Limb (tissue), 2 donors: ENCODE measurements around the gene RFX2.

ENCODE experiments used
- DNase-seq, 2 donors: peaks; one replicate each; pipeline ENCODE4 v3.0.0-alpha.2; 2016; ENCODE audit errors: extremely low spot score in 2 of 2

RFX2 gene

GRCh38 chr19:6061376-6062130, 48.7 kb downstream of the RFX2 start:
- DNase-seq = peak in 1 of 2 donors; percentile 14

DNA sequence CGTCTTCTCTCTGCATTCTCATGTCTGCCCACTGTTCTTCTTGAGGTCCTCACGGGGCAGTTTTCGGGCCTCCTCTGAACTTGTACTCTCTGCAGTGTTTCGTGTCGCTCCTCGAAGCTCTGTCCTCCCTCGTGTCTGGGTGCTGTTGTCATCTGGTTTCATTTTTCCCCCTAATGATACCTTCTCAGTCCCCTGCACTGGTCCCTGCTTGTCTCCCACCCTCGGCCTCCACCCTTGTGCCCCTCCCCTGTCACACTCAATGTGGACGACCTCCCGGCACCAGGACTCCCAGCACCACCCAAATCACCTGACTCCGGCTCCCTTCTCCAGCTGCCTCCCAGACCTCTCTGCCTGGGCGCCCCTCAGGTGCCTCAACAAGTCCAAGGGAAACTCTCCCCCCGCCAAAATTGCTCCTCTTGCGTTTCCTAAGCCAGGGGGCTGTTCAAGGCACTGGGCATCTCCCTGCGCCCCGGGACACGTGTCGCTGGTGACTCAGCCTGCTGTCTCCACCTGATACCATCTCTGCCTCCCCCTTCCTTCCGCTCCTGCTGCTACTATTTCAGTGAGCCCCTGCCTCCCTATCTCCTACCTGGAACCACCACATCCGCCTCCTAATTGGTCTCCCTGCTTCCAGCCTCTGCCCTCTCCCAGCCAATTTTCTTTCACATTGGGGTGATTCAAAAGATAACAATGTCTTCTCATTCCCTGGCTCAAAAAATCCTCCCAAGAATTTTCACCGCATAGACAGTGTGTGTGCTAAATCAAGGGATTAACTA, 49.5 kb downstream of the RFX2 start:
- peak in 1 of 2 donors; percentile 17 for DNase-seq

DNA sequence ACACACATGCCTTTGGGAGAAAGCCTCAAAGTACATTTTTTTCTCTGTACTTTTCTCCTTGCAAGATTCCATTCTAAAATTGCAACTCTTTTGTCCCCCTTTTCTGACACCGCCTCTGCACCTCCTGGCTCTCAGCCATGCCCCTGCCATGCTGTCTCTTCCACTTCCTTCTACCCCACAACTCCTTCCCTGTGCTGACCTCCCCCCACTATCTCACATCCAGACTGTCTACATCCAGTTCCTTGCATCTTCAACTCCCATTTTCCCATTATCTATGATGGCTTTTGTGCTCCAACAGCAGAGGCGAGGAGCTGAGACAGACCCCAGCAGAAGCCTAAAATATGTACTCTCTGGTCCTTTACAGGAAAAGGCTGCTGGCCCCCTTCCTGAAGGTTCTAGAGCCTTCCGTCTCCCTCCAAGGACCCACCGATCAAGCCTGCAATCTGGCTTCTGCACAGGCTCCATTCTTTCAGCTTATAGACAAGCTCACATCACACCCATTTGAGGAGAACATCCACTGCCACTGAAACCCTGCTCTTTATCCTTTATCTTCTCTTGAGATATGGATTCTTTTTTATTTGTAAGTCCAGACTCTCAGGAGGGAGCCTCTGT, 50.2 kb downstream of the RFX2 start:
- DNase-seq = peak in 1 of 2 donors; percentile 4

- DNase-seq = no peak
These were observed 50.8 kb downstream of the RFX2 start for GRCh38 chr19:6059396-6059947.

GRCh38 chr19:6058518-6059201, 51.6 kb downstream of the RFX2 start:
- peak in 1 of 2 donors; percentile 10 for DNase-seq

DNA sequence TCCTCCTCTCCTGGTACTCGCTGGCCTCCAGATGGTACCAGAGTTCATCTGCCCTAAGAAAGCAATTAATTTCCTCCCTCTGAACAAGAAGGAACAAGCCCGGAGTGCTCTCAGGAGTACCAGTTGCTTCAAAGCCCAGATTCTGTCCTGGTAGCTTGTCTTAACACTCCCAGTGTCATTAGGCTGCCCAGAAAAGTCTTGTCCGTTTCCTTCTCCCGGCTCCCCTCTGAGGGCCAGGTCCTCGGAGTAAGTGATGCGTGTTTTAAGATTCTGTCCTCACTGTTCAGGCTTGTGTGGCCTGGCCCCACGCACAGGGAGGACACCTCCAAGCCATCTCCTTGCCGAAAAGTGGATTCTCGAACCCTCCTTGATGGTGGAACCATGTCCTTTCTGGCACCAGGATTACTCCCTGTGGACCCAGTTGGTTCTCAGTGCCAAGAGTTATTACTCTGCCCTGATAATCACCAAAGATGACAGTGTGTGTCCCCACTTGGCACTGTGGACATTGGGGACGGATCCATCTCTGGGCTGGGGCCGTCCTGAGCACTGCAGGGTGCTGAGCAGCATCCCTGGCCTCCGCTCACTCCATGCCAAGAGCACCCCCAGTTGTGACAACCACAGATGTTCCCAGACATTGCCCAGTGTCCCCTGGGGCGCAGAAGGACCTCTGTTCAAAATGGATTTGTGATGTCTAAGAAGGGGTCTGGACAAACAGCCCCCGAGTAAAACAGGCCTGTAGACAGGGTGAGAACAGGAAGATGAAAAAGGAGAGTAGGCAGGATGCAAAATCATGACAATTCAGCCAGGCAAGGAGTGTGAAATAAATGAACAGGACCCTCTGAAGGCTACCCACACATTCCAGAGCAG, 52.4 kb downstream of the RFX2 start:
- DNase-seq = peak in 1 of 2 donors; percentile 26

GRCh38 chr19:6056801-6057650, 53.3 kb downstream of the RFX2 start:
- DNase-seq = peak; percentile 60 to 73

- no peak for DNase-seq
These were observed 54.0 kb downstream of the RFX2 start for GRCh38 chr19:6056282-6056741.

DNA sequence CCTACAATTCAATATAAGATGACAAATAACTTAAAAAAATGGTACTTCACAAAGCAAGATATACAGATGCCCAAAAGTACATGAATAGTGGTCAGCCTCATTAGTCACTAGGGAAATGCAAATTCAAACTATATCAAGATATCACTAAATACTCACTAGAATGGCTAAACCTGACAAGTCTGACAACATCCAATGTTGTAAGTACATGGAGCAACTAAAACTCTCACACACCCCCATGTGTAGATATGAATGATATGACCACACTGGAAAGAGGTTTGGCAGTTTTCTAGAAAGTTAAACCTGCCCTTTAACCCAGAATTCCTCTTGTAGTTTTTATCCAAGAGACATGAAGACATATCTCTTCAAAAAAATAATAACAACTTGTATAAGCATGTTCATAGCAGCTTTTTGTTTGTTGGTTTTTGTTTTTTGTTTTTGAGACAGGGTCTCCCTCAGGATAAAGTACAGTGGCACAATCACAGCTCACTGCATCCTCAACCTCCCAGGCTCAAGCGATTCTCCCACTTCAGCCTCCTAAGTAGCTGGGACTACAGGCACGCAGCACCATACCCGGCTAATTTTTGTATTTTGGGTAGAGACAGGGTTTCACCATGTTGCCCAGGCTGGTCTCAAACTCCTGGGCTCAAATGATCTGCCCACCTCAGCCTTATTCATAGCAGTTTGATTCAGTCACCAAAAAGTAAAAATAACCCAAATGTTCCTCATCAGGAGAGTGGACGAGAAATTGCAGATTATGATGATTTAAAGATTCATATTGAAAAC, 55.1 kb downstream of the RFX2 start:
- no peak for DNase-seq

DNA sequence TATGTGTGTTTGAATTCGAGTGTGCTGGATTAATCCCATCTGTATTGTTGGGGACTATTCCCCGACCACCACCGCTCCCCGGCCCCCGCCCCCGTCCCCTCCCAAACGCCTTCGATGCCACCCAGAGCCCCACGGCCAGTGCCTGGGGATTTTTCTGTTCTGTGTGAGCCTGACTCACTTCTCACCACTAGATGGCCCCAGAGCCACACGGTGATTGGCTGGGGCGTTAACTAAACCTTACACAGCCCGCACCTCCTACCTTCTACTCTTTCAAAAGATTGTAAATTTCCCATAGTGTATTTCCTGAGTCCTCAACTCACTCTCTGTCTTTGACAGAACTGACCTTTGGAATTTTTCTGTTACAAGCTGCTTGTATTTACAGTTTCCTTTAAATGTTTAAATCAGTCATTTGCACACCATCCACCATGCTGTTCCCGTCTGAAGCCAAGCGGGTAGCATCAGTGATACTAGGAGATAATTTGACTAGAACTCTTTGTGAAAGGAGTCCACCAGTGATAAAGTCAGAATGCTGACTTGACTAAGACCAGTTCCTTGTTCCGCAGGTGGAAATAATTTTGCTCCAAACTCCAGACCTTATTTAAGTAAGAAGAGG, 61.4 kb downstream of the RFX2 start:
- DNase-seq = peak; percentile 76 to 87

DNA sequence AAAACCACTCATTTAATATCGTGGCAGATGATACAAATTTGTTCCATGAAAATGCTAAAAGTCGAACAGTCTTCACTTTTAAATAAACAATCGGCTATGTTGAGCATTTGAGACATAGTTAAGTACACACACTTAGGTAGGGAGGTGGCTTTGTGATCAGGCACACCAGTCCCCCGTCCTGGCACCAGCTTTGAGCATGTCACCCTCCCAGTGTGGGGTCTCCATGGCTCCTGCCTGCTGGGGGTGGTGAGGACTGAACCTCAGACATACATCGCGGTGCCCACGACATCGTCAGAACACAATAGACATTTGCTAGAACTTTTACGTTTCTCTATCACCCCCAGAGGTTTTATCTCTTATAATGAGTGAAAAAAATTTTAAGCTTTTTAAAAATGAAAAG, 62.0 kb downstream of the RFX2 start:
- DNase-seq = no peak

DNA sequence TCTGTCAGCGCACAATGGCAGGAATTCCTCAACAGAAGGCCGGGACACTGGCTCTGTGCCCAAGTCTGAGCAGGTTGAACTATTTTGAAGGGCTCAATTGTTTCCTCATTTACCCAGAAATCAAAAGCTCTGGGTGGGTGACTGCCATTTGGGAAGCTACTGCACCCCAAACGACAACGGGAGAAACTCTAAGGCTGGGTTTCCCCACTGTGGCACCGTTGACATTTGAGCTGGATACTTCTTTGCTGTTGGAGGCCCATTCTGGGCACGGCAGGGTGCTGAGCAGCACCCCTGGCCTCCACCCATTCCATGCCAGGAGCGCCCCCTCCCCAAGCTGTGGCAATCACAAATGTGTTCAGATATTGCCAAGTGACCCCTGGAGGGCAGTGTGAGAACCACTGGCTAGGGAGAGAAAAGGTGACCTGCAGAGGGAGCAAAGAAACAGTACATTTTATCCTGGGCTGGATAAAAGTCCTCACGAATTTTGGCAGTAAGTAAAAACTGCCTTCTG, 62.5 kb downstream of the RFX2 start:
- DNase-seq = no peak

GRCh38 chr19:6047256-6047655, 63.0 kb downstream of the RFX2 start:
- no peak for DNase-seq

DNA sequence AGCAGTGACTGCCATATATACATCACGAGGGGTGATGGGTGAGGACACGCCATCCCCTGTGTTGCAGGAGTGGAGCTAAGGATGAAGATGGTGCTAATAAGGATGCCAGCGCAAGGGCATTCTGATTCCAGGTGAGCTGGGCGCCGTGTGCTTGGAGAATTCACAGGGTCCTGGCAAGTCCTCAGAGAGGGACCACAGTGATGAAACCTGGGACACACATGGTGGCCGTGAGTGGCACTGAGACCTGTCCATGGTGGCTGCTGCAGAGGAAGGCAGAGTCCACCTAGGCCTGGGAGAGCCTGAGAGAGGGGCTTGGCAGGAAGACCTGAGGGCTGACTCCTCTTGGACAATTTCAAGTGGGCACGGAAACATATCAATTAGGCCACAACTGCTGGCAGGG, 65.2 kb downstream of the RFX2 start:
- no peak for DNase-seq

DNA sequence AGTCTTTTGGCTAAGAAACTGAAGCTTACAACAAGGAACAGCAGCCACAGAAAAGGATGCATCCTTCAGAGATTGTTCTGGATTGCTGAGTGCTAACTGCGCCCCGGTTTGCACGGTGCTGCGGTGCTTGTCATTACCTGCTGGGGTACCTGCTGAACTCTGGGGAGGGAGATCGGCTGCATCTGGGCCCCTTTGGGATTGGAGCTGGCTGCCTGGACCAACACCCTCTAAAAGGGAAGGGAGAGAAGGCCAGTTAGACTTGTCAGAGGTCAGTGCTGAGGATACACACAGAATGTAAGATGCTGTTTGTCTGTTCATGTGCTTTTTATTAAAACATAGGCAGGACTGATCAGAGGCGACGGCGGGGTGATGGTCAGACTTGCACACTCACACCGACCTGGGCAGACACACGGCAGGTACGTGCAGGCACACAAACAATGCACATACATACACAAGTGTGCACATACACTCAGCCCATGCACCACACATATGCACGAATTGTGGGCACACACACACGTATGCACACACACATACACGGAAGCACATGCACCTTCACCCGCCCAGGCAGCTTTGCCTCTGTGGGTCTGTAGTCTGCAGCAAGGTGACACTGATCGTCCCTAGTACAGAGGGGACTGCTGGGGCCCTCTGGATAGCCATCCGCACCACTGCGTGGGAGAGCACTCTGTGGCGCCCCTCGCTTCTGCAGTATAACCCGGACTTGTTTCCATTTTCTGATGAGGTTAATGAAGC, 66.1 kb downstream of the RFX2 start:
- DNase-seq = no peak

- no peak for DNase-seq
These were observed 67.2 kb downstream of the RFX2 start for GRCh38 chr19:6042776-6043726.
